GM18520 (cell line): ENCODE measurements around the gene MED9.

Experiments used
- ATAC-seq: cut with Tn5 transposase; IDR thresholded peaks from one replicate; pipeline ENCODE4 v1.9.1; 2021; ENCODE audit not compliant: unreplicated experiment

Gene MED9

GRCh38 chr17:17533901-17534441, 57.2 kb downstream of the MED9 start:
- ATAC-seq, result no peak

- ATAC-seq, result no peak
Measured at GRCh38 chr17:17535957-17536356, 59.2 kb downstream of the MED9 start.

GRCh38 chr17:17536702-17537101, 59.9 kb downstream of the MED9 start:
- ATAC-seq, result no peak

GRCh38 chr17:17537311-17538099, 60.7 kb downstream of the MED9 start:
- ATAC-seq, result no peak

- no peak for ATAC-seq
Measured at GRCh38 chr17:17538417-17539391, 61.9 kb downstream of the MED9 start.

- no peak for ATAC-seq
Measured at GRCh38 chr17:17539591-17539990, 62.8 kb downstream of the MED9 start.

- no peak for ATAC-seq
Measured at GRCh38 chr17:17540278-17540906, 63.6 kb downstream of the MED9 start.

- ATAC-seq, result no peak
Measured at GRCh38 chr17:17540935-17541639, 64.3 kb downstream of the MED9 start.

- ATAC-seq, result no peak
Measured at GRCh38 chr17:17541640-17542001, 64.8 kb downstream of the MED9 start.
